Activated gamma-delta T cell treated with Interleukin-2 at 50 U/mL for 16 hours (primary cell): ENCODE data around the gene SERPINB4.
"Not testable (repeated sequence)": the region's sequence is repeated elsewhere in the genome, so short reads cannot be mapped to it uniquely, and the experiment has no call there.

Source experiments
- DNase-seq: peaks from one replicate; pipeline ENCODE4 v3.0.0-alpha.2; 2020

Gene SERPINB4

GRCh38 chr18:63644142-63644541 lies at the start of gene SERPINB4:
Gene SERPINB4 (minus strand): TSS chr18:63644256. CDS start chr18:63643577, 679 bp downstream.
- not testable (repeated sequence) for DNase-seq

DNA sequence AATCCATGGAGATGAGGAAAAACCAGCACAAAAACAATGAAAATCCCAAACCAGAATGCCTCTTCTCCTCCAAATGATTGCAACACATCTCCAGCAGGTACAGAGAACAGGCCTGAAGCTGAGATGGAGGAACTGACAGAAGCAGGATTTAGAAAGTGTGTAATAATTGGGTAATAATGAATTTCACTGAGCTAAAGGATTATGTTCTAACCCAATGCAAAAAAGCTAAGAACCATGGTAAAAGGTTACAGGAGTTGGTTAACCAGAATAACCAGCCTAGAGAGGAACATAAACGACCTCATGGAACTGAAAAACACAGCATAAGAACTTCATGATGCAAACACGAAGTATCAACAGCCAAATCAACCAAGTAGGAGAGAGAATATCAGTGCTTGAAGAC lies 45.0 kb upstream of the SERPINB4 start:
- no peak for DNase-seq

DNA sequence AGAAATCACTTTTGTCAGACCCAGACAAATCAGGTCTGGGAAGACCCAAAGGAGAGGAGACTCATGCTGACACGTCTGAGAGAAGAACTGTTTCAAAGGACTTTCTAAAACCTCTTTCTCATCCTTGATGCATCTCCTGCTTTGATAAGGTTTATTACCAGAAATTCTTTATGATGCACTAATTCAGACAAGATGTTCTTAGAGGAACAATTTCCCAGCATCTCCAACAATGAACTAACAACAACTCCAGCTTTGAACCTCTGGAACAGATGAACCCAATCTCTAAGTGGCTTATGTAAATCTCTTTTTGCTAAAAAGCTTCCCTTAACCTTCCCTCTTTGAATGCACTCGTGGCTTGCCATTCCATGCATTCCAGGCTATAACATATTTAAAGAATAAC lies 42.8 kb upstream of the SERPINB4 start:
- DNase-seq, result no peak

- DNase-seq, result no peak
Measured at GRCh38 chr18:63684718-63685117, 40.7 kb upstream of the SERPINB4 start.

- no peak for DNase-seq
Measured at GRCh38 chr18:63683890-63684289, 39.8 kb upstream of the SERPINB4 start.

GRCh38 chr18:63683152-63683551 lies 39.1 kb upstream of the SERPINB4 start:
- DNase-seq, result no peak

DNA sequence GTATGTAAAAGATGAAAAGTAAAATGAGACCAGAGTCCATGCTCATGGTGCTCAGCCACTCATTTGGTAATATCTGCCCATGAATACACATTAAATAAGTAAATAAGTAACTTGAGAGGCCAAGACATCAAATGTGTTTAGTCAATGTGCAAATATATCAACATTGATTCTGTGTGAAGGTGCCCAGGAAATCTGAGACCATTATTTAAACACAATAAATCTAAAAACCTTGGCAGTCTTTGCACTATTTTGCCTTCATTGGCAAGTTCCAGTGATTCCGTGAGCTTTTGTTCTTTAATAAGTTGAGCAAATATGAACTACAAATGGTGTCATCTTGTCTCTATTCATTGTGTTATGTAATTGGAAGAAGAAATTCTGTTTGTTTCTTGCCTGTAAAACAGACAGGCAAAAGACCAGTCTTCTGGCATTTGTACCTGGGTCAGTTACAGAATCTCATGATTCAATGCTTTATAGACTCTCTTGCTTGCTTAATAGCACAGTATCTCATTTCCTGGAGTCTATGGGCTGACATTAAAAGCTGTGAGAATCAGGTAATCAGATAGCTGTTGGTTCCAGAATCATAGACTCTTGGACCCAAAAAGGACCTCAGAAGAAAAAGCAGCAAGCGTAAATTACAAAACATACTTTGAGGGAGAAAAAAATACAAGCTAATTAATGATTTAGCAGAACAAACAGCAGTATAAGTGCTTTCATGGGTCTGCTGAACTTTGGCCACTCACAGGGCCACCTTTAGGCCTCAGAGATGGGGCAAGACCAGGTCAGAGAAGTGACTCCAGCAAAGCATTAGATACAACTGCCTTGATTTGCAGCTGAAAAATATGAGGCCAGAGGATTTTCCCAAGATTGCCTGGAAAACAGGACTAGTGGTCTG lies 37.6 kb upstream of the SERPINB4 start:
- DNase-seq, result no peak

GRCh38 chr18:63679820-63680606 lies 36.0 kb upstream of the SERPINB4 start:
- DNase-seq, result no peak

DNA sequence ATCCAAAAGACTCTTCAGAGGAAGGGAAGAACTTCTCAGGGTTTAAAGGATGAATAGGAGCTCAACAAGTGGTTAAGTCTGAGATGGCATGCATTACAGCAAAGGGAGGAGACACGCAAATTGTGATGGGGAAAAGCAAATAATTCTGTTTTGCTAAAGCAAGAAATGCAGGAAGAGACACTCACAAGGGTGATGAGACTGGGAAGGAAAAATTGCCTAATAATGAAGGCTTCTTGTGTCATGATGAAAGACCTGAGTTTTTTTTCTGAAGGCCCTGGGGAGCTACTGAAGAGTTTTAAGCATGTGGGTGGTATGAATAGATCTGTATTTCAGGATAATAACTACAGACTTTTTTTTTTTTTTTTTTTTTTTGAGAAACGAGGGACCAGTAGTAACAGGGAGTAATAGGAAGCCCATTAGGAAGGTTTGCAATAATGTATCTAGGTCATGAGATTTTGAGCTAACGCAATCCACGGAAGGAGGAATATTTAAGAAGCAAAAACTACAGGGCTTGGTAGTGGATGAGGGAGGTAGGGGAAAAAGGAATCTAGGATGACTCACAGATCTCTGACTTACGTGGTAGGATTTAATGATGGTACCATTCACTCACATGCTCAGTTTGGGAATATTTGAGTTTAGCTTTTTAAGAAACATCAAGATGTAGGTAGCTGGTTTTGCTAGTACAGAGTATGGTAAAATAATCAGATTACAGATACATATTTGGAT lies 33.6 kb upstream of the SERPINB4 start:
- no peak for DNase-seq

- DNase-seq, result no peak
Measured at GRCh38 chr18:63676526-63677323, 32.7 kb upstream of the SERPINB4 start.

DNA sequence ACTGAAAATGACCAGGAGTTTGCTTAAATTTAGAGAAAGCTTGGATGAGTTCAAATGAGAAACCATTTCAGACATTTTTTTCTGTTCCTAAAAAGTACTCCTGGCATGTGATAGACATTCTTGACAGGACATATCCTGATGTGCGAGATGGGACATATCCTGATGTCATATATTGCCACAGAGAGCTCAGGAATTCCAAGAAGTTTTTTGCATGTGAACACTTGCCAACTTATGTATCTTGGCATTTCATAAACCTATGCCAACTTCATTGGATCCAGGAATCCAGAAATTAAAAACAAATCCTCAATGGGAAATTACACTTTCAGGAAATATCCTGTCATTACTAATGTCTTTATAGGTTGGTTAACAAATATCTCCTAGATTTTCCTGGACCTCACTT lies 20.5 kb upstream of the SERPINB4 start:
- no peak for DNase-seq

DNA sequence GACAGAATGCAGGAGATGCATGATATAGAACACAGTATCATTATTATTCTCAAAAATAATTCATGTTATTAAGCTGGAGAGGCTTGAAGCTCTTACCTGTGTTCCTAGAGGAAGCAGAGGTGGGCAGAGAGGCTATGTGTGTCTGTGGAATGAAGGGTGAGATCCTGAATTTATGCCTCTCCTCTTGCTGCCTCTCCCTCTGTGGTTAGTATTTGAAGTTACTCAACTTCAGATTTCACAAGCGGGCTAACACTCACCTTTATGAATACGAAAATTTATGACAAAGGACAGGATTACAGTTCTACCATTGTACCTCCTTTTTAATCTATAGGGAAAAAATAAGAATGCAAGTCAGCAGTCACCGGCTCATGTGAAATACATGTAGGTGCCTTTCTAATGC lies 17.7 kb upstream of the SERPINB4 start, which contains the start of gene SERPINB3:
Gene SERPINB3, minus strand, starts transcription at position 144 of the 400 bp plus-strand sequence. CDS start 677 bp downstream, outside the sequence.
- DNase-seq, result not testable (repeated sequence)

GRCh38 chr18:63658920-63659319 lies 14.9 kb upstream of the SERPINB4 start:
- not testable (repeated sequence) for DNase-seq

- not testable (repeated sequence) for DNase-seq
Measured at GRCh38 chr18:63650271-63650670, 6.2 kb upstream of the SERPINB4 start.

GRCh38 chr18:63648241-63648640 lies 4.2 kb upstream of the SERPINB4 start:
- DNase-seq, result no peak

DNA sequence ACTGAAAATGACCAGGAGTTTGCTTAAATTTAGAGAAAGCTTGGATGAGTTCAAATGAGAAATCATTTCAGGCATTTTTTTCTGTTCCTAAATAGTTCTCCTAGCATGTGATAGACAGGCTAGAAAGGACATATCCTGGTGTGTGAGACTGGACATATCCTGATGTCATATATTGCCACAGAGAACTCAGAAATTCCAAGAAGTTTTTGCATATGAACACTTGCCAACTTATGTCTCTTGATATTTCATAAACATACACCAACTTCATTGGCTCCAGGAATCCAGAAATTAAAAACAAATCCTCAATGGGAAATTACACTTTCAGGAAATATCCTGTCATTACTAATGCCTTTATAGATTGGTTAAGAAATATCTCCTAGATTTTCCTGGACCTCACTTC lies 2.9 kb upstream of the SERPINB4 start:
- DNase-seq, result no peak

DNA sequence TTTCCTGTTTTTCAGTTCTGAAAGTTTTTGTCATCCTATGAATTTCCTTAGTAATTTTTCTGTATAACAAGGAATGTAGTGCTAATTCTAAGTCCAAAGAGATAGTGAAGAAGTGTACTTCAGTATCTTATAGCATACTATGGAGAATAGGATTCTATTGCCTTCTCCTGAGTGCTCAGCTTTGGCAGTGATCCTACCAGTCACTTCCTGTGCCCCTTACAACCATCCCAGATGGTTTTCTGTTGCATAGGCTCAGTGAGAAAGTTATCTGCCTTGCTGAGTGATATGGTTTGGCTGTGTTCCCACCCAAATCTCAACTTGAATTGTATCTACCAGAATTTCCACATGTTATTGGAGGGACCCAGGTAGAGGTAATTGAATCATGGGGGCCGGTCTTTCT lies 638 bp upstream of the SERPINB4 start:
- DNase-seq, result not testable (repeated sequence)

GRCh38 chr18:63642668-63643356 lies 1.2 kb downstream of the SERPINB4 start:
- not testable (repeated sequence) for DNase-seq

GRCh38 chr18:63641157-63641680 lies 2.8 kb downstream of the SERPINB4 start:
- DNase-seq, result not testable (repeated sequence)

DNA sequence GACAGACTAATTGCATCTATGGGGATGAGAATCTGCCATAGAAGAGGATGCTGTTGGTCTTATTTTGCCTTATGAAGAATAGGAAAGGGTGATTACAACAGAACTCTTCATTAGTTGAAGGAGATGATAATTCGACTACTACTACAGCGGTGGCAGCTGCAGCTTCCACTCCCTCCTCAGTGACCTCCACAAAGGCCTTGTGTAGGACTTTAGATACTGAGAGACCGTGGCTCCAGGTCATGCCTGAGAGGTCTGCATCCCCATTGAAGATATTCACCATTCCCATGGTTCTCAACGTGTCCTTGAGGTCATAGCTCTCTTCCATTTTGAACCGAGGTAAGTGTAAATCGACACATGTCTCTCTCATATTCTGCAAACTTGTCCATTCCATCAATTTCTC lies 6.4 kb downstream of the SERPINB4 start:
- DNase-seq, result no peak

GRCh38 chr18:63627819-63628218 lies 16.2 kb downstream of the SERPINB4 start:
- no peak for DNase-seq
